GM12878 (cell line): ENCODE results near the gene FOXG1. TPM values are rescaled to one million over a fixed set of nuclear protein-coding genes. Genes with fewer than 3 reads are reported as not detected.

Source experiments
- ATAC-seq: fragments of 200-7000 bp; cut with Tn5 transposase; 3 replicates; pipeline ENCODE4 v1.9.1; 2020; ENCODE audit warnings: mild to moderate bottlenecking, moderate library complexity
- BruUV-seq: library from RNA; stranded (reverse); fragments of 400-500 nt; replicated peaks from 2 replicates; lab custom pipeline; 2021; lab: Mats Ljungman, UMichigan
- CTCF ChIA-PET: fragments of 300-600 bp; sonication (Branson Sonifier 250); formaldehyde crosslinking; extraction: SDS; loops from one replicate; lab custom pipeline; 2021; ENCODE audit warnings: inconsistent platforms; lab: Yijun Ruan, JAX
- POLR2A ChIA-PET: fragments of 350-600 bp; formaldehyde crosslinking; extraction: SDS; loops from one replicate; lab custom pipeline; 2021; ENCODE audit warnings: inconsistent platforms; lab: Charles Lee
- RAD21 ChIA-PET: fragments of 300-600 bp; sonication (Branson Sonifier 250); formaldehyde crosslinking; loops from one replicate; lab custom pipeline; 2023; ENCODE audit warnings: antibody characterized with exemption; ENCODE audit not compliant: unreplicated experiment; lab: Charles Lee
- SMC1A ChIA-PET: fragments of 300-600 bp; sonication (Branson Sonifier 250); formaldehyde crosslinking; loops from one replicate; lab custom pipeline; 2023; ENCODE audit not compliant: unreplicated experiment, uncharacterized antibody; lab: Charles Lee
- DNase-seq: peaks from one replicate; pipeline ENCODE4 v3.0.0-alpha.2; 2011; ENCODE audit warnings: low read depth, low spot score
- FAIRE-seq: peaks from 3 replicates; lab custom pipeline; 2011; peaks lifted over from hg19 to GRCh38; lab: Jason Lieb, UNC
- H2AFZ ChIP-seq: 2 replicates; pipeline ENCODE4 v1.6.0; 2011; ENCODE audit warnings: low read depth, low read length, control low read depth; ENCODE audit not compliant: control insufficient read depth
- H3K27ac ChIP-seq: 2 replicates; pipeline ENCODE4 v1.5.1; 2011; ENCODE audit warnings: control low read depth; ENCODE audit not compliant: control insufficient read depth, insufficient read depth
- H3K27me3 ChIP-seq, 2 experiments: replicated peaks in 1 of 2; 2 replicates each; pipeline versions ENCODE4 v1.6.0 to v1.6.1; 2011; ENCODE audit warnings: low read length in 1 of 2; ENCODE audit not compliant: control insufficient read depth in 2 of 2, insufficient read depth in 2 of 2
- H3K36me3 ChIP-seq, 2 experiments: 2 replicates each; pipeline ENCODE4 v1.5.1; 2011; ENCODE audit warnings: low read length in 1 of 2; ENCODE audit not compliant: control insufficient read depth in 2 of 2, insufficient read depth in 2 of 2
- H3K4me1 ChIP-seq: 2 replicates; pipeline ENCODE4 v1.6.1; 2011; ENCODE audit warnings: mild to moderate bottlenecking, low read length, moderate library complexity, mixed read lengths; ENCODE audit not compliant: control insufficient read depth, insufficient read depth
- H3K4me2 ChIP-seq: 2 replicates; pipeline ENCODE4 v1.6.0; 2011; ENCODE audit warnings: control low read depth; ENCODE audit not compliant: control insufficient read depth, insufficient read depth
- H3K4me3 ChIP-seq: fragments of 200-600 bp; sonication (generic); 2 replicates; pipeline ENCODE4 v1.5.1; 2016
- H3K79me2 ChIP-seq: 2 replicates; pipeline ENCODE4 v1.6.0; 2011; ENCODE audit warnings: low read length; ENCODE audit not compliant: control insufficient read depth, insufficient read depth
- H3K9ac ChIP-seq: 2 replicates; pipeline ENCODE4 v1.8.0; 2011; ENCODE audit warnings: low read length, control low read depth, mixed read lengths; ENCODE audit not compliant: control insufficient read depth, insufficient read depth
- H3K9me3 ChIP-seq: replicated peaks from 3 replicates; pipeline ENCODE4 v1.5.1; 2011; ENCODE audit warnings: mild to moderate bottlenecking, low read length; ENCODE audit not compliant: control insufficient read depth, insufficient read depth
- H4K20me1 ChIP-seq: 2 replicates; pipeline ENCODE4 v1.6.0; 2011; ENCODE audit not compliant: control insufficient read depth, insufficient read depth
- CBX5 ChIP-seq: sonication (generic); IDR thresholded peaks from 2 replicates; pipeline ENCODE4 v1.6.1; 2016; ENCODE audit warnings: low read depth, moderate library complexity, mild to moderate bottlenecking, inconsistent platforms
- EZH2 ChIP-seq: IDR thresholded peaks from 2 replicates; pipeline ENCODE4 v1.6.1; 2012; ENCODE audit warnings: low read depth, mild to moderate bottlenecking, control low read depth, inconsistent platforms, low read length, borderline replicate concordance; ENCODE audit not compliant: control insufficient read depth
- RAD21 ChIP-seq: IDR thresholded peaks from 2 replicates; pipeline ENCODE4 v1.6.1; 2011; ENCODE audit warnings: mild to moderate bottlenecking, low read depth, low read length, moderate library complexity; ENCODE audit not compliant: insufficient read depth
- SMC3 ChIP-seq: IDR thresholded peaks from 2 replicates; pipeline ENCODE4 v1.6.1; 2011; ENCODE audit warnings: low read length, improper control_type of control experiment, borderline replicate concordance
- WGBS: methylation state at CpG from one replicate; pipeline ENCODE4 v1.1.6; 2016; ENCODE audit warnings: low lambda C conversion rate; ENCODE audit not compliant: insufficient replicate concordance, insufficient coverage; ENCODE audit errors: missing lambda C conversion rate; 5-methylcytosine and 5-hydroxymethylcytosine counted together
- in situ Hi-C: fragments of 300-500 bp; cut with MboI; formaldehyde crosslinking; loops from 9 replicates; pipeline ENCODE4 v1.14.3; 2018; ENCODE audit warnings: mixed read lengths
- intact Hi-C: fragments of 100-400 bp; cut with micrococcal nuclease; formaldehyde crosslinking; loops from one replicate; pipeline ENCODE4 v1.14.2; 2022; ENCODE audit not compliant: unreplicated experiment
- polyA plus RNA-seq, 11 experiments: library from polyadenylated mRNA; depleted of rRNA in 4 of 11; unstranded in 6 of 11; stranded (reverse) in 5 of 11; fragments of >200 nt; fragmentation: Nextera tagmentation in 4 of 11; fragmentation: Illumina TruSeq in 1 of 11; extraction: Ambion mirVana in 4 of 11; extraction: Trizol in 1 of 11; gene quantifications; 1 replicate in 1 of 11; 2 replicates in 10 of 11; pipeline versions ENCODE4 v1.2.1 to v1.2.3, GENCODE V29; 2011 to 2016; ENCODE audit warnings: inconsistent platforms in 2 of 11, missing spikeins in 2 of 11, low read depth in 1 of 11
- total RNA-seq, 4 experiments: library from RNA; depleted of rRNA in 3 of 4; stranded (reverse); fragments of >200 nt in 3 of 4; fragmentation: Illumina TruSeq in 1 of 4; extraction: Trizol in 1 of 4; gene quantifications; 2 replicates each; pipeline versions ENCODE4 v1.2.1 to v1.2.3, GENCODE V29; 2013 to 2021
- TF ChIP-seq, protein P1 (sequence below), 3 experiments: IDR thresholded peaks in 2 of 3; conservative IDR thresholded peaks in 1 of 3; 2 replicates each; pipeline ENCODE4 v1.5.1; 2011; ENCODE audit warnings: low read depth in 3 of 3, low read length in 3 of 3, mild to moderate bottlenecking in 3 of 3, control low read depth in 2 of 3, moderate library complexity in 2 of 3, inconsistent platforms in 1 of 3, mixed read lengths in 1 of 3; ENCODE audit not compliant: control insufficient read depth in 2 of 3, insufficient read depth in 1 of 3; ENCODE audit errors: extremely low read depth in 1 of 3

FOXG1 gene
- total and polyA plus RNA-seq, 10 of the 15 experiments (the other 5 are each of a cell fraction or from before 2014, with no cell fraction given): 0.04 to 0.44 (median 0.06) TPM; not detected in 1

DNA sequence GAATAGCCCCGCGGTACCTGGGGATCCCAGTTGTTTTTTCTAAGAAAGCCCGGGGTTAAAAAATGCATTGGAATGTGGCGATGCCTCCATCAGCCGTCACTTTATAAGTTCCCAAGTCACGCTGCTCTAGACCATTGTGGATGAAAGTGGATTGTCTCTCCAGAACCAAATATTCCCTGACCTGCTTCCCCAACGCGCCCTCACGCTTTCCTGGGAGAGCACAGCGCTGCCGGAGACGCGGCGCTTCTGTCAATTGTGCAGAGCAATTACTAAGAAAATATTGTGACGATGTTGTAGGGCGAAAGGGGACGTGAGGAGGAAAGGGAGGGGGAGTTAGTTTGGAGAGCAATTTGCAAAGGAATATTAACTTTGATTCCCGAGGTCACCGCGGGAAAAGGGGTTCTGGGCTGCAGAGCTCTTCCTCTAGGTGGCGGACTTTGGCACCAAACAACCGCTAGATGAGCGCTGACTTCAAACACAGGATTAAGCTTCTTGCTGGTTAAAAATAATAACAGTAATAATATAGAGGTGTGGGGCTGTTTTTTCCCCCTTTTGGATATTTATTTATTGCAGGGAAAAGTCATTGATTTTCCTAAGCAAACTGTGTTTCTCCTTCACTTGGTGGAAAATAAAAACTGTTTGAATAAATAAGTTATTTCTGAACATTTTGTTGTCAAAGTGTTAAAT, 9.6 kb upstream of the FOXG1 start:
- no peak overlapping the region for H2AFZ ChIP-seq
- no peak overlapping the region for H3K4me2 ChIP-seq
- ATAC-seq: peak; percentile 49; the same call in 1 of the 3 replicates
- in situ Hi-C loops (loop anchor here (5.0 to 25.0 kb wide), 3 partner anchors 455 to 1680 kb away; no protein-coding TSS in a partner anchor), intact Hi-C loops (loop anchor here (10.0 kb wide), 1 partner anchor 1248 kb away; no protein-coding TSS in a partner anchor)
- H3K9ac ChIP-seq: no peak overlapping the region
- ChIA-PET SMC1A (no interaction called here), CTCF (interaction anchor here (0.8 to 2.2 kb wide), 8 partner anchors 9 to 1766 kb away, joined by 3 to 5 read pairs (median 4); no protein-coding TSS in a partner anchor), RAD21 (no interaction called here), POLR2A (no interaction called here)
- H4K20me1 ChIP-seq: no peaks in the 10 kb centered on the region
- WGBS: 28% methylated on average over 20 of the region's 23 CpGs
- BruUV-seq: no TSS peak
- no peaks in the 10 kb centered on the region for H3K9me3 ChIP-seq
- no peak for DNase-seq
- H3K27me3 ChIP-seq: peaks cover 0 to 14% of the 10 kb centered on the region in 2 experiments; a peak in 2 of 4 replicates
- no peaks in the 10 kb centered on the region for H3K4me1 ChIP-seq
- H3K4me3 ChIP-seq: no peak overlapping the region
- no peaks in the 10 kb centered on the region for H3K36me3 ChIP-seq
- peak; percentile 62 for FAIRE-seq
- no peaks in the 10 kb centered on the region for H3K79me2 ChIP-seq
- TF ChIP-seq SMC3 (peak; percentile 52; the same call in 1 of the 2 replicates), RAD21 (peak; percentile 72), CBX5 (no peak), EZH2 (0 out of 2 replicates have a peak, but pooled peaks have one; percentile 41)
- TF ChIP-seq, protein P1, sequence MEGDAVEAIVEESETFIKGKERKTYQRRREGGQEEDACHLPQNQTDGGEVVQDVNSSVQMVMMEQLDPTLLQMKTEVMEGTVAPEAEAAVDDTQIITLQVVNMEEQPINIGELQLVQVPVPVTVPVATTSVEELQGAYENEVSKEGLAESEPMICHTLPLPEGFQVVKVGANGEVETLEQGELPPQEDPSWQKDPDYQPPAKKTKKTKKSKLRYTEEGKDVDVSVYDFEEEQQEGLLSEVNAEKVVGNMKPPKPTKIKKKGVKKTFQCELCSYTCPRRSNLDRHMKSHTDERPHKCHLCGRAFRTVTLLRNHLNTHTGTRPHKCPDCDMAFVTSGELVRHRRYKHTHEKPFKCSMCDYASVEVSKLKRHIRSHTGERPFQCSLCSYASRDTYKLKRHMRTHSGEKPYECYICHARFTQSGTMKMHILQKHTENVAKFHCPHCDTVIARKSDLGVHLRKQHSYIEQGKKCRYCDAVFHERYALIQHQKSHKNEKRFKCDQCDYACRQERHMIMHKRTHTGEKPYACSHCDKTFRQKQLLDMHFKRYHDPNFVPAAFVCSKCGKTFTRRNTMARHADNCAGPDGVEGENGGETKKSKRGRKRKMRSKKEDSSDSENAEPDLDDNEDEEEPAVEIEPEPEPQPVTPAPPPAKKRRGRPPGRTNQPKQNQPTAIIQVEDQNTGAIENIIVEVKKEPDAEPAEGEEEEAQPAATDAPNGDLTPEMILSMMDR (IDR thresholded peaks at IDR 0.05 in 2 of 3, conservative IDR thresholded peaks at IDR 0.05 in 1 of 3; ENCODE audit: control insufficient read depth in 2 of 3, extremely low read depth in 1 of 3, insufficient read depth in 1 of 3, low read depth in 3 of 3, low read length in 3 of 3): peak; percentile 49 to 62 (median 54); a peak in 5 of 6 replicates
- H3K27ac ChIP-seq: no peak overlapping the region
